NCI-H82 treated with DMSO at 0.1 percent for 48 hours (cell line): ENCODE results near the gene RAB4B.
"Not testable (repeated sequence)": the region's sequence is repeated elsewhere in the genome, so short reads cannot be mapped to it uniquely, and the experiment has no call there.

Source experiments
- DNase-seq: peaks from one replicate; lab custom pipeline; 2025; ENCODE audit not compliant: unreplicated experiment; lab: John Stamatoyannopoulos, UW

Gene RAB4B

DNA sequence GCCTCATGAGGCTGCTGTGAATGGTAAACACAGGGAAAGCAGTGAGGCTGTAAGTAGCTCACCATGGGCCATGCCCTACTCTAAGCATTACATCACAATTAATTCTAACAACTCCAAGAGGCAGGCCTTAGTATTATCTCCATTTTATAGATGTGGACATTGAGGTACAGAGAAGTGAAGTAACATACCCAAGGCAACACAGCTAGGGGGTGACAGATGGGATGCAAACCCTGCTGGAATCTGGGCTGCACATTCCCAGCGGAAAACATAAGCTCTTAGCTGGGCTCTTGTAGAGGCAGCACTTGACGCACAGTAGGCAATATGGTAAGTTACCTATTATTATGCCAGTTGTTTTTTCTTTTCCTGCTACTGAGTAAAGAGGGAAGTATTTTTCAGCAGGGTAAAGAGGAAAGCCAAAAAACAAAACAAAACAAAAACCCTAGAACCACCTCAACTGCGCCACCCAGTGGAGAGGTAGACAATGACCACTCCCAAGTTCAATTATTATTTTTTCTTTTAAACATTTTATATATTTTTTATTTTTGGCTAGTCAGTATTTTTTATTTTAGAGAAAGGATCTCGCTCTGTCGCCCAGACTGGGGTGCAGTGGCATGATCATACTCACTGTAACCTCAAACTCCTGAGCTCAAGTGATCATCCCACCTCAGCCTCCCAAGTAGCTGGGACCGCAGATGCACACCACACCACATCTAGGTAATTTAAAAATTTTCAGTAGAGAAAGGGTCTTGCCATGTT, 41.6 kb downstream of the RAB4B start:
- DNase-seq, result not testable (repeated sequence)

DNA sequence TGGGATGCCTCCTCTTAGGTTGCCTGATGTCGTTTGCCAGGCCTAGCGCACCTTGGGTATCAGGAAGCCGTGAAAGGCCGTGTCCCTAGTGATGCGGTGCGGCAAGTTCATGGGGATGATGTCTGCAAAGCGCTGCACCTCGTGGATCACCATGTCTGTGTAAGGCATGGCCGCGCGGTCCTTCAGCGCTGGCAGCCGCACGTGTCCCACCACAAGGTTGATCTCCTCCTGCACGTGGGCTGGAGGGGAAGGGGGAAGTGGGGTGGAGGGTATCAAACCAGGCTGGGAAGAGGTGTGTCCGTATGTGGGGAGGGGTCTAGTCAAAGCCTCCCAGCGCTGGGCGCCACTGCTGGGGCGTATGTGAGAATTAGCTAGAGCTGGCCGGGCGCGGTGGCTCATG, 44.1 kb downstream of the RAB4B start:
- DNase-seq, result no peak

DNA sequence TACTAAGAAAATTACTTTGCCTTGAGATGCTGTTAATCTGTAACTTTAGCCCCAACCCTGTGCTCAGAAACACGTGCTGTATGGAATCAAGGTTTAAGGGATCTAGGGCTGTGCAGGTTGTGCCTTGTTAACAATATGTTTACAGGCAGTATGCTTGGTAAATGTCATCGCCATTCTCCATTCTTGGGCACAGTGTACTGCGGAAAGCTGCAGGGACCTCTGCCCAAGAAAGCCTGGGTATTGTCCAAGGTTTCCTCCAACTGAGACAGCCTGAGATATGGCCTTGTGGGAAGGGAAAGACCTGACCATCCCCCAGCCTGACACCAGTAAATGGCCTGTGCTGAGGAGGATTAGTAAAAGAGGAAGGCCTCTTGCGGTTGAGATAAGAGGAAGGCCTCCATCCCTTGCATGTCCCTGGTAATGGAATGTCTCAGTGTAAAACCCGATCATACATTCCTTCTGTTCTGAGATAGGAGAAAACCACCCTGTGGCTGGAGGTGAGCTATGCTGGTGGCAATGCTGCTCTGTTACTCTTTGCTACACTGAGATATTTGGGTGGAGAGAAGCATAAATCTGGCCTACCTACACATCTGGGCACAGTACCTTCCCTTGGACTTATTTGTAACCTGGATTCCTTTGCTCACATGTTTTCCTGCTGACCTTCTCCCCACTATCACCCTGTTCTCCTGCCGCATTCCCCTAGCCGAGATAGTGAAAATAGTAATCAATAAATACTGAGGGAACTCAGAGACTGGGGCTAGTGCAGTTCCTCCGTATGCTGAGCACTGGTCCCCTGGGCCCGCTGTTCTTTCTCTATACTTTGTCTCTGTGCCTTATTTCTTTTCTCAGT, 44.9 kb downstream of the RAB4B start:
- DNase-seq, result not testable (repeated sequence)

DNA sequence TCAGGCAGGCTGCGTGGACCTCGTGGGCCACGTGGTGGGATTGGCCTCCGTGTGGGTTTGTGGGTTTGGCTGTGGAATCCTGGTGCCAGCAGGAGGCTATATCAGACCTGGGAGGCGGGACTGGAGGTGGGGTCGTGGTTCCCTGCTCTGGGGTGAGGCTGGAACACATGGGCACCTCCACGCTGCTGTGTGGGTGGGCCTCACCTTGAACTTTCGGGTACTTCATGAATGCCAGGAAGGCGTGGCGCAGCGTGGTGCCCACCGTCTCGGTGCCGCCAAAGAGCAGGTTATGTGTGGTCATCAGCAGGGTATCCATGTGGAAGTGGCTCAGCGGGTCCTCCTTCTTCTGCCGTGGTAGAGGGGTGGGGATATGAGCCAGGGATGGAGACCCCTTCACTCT, 46.9 kb downstream of the RAB4B start:
- DNase-seq, result not testable (repeated sequence)

DNA sequence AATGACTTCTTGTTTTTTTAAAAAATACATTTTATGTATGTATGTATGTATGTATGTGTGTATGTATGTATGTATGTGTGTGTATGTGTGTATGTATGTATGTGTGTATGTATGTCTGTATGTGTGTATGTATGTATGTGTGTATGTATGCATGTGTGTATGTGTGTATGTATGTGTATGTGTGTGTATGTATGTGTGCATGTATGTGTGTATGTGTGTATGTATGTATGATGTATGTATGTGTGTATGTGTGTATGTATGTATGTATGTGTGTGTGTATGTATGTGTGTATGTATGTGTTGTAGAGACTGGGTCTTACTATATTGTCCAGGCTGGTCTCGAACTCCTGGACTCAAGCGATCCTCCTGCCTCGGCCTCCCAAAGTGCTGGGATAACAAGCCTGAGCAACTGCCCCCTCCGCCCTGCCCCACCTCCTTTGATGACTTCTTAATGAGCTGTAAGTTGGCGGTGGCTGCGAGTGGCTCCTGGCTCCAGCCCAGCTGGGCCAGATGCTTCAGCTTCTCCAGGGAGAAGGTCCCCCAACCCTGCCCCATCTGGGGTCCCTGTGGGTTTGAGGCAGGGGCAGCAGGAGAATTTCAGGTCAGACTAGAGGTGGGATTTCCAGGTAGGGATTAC, 47.5 kb downstream of the RAB4B start:
- DNase-seq, result not testable (repeated sequence)

DNA sequence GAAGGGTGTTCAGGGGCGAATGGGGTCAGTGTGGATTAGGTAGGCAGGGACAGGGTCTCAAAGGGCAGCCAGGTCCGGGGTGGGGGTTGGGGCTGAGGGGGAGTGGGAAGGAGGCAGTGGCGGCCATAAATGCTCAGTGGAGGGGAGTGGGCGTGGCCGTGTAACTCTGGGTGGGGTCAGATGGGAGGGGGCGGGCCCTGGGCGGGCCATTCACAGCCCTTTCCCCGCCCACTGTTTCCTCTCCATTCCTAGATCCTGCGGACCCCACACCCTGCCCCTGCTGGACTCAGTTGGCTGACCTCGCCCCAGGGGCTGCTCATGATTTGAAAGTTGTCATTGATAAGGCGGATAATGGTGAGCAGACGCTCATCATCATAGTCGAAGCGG, 48.3 kb downstream of the RAB4B start:
- DNase-seq, result not testable (repeated sequence)

DNA sequence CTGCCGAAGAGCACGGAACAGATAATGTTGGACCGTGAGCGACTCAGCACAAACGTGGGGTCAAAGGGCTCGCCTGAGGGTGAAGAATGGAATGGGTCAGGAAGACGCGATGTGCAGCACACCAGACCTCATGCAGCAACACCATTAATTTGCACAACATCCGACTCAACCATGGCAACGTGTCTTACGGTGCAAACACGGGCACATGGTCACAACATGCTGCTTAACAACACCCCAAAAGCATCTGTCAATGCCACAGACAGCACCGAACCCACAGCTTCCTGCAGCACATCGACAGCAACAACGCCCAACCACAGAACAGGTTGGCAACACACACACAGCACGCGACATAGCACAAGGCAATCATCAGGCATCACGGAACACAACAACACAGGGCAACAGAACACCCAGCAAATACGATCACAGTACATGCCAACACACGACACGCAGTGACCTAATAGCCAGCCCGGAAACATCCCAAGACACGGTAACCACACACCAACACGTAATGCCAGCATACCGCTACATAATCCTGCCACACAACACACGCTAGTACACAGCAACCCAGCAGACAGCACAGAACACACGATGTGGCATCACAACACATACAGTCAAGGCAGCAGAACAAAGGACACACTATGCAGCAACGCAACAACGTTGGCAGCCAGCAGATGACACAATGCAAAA, 48.8 kb downstream of the RAB4B start:
- DNase-seq, result not testable (repeated sequence)

DNA sequence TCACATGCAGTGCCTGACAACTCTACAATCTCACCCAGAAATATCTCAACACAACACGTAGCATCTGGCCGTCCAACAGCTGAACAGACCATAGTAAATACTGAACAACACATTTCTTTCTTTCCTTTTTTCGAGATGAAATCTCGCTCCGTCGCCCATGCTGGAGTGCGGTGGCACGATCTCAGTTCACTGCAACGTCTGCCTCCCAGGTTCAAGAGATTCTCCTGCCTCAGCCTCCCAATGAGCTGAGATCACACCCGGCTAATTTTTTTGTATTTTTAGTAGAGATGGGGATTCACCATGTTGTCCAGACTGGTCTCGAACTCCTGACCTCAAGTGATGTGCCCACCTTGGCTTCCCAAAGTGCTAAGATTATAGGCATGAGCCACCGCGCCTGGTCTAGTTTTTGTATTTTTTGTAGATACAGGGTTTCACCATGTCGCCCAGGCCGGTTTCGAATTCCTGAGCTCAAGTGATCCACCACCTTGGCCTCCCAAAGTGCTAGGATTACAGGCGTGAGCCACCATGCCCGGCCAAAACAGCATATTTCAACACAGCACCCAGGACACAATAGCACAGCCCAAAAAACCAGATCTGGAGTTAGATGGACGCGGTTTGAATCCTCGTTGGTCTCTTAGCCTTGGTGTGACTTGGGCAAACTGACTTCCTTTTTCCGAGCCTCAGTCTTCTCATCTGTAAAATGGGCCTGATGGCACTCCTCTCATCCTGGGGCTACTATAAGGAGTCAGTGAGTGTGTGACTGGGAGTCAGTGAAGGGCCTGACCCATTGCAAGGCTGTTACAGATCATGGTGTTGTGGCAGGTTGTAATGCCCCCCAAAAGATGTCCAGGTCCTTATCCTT, 49.6 kb downstream of the RAB4B start:
- no peak for DNase-seq

DNA sequence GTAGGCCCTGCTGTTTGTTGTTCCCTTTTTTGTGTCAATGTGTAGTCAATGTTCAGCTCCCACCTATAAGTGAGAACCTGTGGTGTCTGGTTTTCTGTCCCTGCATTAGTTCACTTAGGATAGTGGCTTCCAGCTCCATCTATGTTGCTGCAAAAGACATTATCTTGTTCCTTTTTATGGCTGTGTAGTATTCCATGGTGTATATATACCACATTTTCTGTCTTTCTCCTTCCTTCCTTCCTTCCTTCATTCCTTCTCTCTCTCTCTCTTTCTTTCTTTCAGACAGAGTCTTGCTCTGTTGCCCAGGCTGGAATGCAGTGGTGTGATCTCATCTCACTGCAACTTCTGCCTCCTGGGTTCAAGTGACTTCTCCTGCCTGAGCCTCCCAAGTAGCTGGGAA, 51.2 kb downstream of the RAB4B start:
- DNase-seq, result no peak

DNA sequence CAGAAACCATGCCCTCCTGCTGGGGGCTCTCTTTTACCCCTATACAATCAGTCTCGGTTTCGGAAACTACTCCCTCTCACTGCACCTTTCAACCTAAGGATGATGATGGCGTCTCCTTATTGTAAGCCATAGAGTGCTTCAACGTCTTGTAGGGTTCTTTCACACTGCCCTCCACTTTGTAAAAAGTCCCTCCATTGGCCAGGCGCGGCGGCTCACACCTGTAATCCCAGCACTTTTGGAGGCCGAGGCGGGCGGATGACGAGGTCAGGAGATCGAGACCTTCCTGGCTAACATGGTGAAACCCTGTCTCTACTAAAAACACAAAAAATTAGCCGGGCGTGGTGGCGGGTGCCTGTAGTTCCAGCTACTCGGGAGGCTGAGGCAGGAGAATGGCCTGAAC, 52.7 kb downstream of the RAB4B start:
- not testable (repeated sequence) for DNase-seq

DNA sequence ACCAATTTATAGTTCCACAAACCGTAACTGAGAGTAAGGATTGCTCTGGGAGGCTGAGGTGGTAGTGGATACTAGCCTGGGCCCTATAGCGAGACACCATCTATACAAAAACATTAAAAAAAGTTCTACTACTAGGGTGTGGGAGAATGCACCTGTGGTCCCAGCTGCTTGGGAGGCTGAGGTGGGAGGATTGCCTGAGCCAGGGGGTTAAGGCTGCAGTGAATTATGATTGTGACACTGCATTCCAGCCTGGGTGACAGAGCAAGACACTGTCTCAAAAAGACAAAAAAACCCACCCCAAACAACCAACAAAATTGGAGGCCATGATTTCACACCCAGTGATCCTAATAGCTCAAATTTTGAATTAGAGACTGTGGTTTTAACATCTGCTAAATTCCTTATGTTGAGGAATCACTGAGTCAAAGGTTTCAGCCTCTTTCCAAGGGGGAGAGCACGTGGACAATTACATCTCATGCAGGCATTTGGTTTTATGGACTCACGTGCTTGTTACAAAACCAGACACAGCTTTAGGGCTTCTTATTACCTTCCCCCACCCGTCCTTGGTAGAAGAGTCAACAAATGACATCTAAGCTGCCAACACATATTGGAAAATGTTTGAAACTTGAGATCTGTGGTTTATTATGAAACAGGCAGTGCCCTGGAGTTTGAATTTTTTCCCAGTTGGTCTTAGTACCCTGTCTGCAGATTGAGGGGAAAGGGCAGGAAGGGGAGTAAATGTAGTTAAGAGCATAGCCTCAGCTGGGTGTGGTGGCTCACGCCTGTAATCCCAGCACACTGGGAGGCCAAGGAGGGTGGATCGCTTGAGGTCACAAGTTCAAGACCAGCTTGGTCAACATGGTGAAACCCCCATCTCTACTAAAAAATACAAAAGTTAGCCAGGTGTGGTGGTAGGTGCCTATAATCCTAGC, 53.7 kb downstream of the RAB4B start:
- DNase-seq, result no peak

DNA sequence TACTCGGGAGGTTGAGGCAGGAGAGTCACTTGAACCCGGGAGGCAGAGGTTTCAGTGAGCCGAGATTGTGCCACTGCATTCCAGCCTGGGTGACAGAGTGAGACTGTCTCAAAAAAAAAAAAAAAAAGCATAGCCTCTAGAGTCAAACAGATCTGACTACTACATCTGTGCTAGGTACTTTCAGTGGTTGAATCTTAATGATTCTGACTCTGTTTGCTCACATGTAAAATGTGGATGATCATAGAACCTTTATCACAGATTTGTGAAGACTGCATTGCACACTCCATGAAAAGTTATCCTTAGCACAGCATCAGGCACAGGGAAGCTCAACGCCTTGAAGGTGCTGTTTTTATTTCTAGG, 54.4 kb downstream of the RAB4B start:
- not testable (repeated sequence) for DNase-seq

DNA sequence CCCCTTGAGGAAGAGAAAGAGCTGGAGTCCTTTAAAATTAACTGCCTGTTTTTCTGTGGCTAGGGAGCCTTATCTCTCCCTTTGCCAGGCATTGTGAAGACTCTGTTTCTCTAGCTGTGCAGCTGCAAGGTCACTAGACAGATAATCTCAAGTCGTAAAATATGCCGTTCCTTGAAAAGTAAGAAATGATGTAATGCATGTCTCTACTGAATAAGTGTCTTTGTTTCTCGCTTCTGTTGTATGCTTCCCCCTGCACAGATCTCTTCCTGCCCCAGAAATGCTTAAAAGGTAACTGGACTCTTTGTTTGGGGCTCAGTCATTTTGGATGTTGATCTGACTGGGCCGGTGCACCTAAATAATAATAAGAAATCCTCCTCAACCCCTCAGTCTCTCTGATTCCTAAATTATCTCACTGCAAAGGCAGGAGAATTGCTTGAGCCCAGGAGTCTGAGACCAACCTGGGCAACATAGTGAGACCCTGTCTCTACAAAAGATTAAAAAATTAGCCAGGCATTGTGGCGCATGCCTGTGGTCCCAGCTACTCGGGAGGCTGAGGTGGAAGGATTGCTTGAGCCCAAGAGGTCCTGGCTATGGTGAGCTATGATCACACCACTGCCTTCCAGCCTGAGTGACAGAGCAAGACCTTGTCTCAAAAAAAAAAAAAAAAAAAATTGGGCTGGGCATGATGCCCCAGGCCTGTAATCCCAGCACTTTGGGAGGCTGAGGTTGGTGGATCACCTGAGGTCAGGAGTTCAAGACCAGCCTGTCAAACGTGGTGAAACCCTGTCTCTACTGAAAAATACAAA, 55.9 kb downstream of the RAB4B start:
- DNase-seq, result not testable (repeated sequence)

DNA sequence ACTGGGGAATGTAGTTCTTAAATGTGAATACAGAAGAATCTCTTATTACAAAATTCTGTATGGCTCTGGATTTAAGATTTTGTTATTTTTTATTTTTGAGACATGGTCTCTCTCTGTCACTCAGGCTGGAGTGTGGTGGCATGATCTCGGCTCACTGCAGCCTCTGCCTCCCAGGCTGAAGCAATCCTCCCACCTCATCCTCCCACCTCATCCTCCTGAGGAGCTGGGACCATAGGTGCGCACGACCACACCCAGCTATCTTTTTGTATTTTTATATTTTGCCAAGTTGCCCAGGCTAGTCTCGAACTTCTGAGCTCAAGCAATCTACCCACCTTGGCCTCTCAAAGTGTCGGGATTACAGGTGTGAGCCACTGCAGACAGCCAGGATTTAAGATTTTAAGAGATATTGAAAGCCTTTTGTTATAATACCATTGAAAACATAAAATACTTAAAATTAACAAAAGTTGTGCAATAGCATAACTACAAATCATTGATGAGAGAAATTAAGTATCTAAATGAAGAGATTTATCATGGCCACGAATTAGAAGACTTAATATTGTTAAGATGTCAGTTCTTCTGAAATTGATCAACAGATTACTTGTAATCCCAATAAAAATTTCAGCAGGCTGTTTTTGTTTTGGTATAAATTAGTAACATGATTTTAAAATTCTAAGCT, 58.8 kb downstream of the RAB4B start:
- no peak for DNase-seq

DNA sequence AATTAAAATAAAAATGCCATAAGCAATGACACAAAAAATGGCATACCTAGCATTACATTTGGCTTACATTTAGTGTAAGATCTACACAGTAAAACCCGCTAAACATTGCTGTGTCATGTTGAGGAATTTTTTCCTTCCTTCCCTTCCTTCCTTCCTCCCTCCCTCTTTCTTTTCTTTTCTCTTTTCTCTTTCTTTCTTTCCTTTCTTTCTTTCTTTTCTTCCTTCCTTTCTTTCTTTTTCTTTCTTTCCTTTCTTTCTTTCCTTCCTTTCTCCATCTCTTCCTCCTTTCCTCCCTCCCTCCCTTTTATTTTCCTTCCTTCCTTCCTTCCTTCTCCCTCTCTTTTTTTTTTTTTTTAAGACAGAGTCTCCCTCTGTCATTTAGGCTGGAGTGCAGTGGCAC, 60.4 kb downstream of the RAB4B start:
- not testable (repeated sequence) for DNase-seq

DNA sequence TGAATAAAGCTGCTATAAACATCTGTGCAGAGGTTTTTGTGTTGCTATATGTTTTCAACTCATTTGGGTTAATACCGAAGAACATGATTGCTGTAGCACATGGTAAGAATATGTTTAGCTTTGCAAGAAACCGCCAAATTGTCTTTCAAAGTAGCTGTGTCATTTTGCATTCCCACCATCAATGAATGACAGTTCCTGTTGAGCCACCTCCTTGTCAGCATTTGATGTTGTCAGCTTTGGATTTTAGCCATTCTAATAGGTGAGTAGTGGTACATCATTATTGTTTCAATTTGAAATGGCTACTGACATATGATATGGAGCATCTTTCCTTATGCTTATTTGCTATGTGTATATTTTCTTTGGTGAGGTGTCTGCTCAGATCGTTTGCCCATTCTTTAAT, 64.0 kb downstream of the RAB4B start:
- not testable (repeated sequence) for DNase-seq

DNA sequence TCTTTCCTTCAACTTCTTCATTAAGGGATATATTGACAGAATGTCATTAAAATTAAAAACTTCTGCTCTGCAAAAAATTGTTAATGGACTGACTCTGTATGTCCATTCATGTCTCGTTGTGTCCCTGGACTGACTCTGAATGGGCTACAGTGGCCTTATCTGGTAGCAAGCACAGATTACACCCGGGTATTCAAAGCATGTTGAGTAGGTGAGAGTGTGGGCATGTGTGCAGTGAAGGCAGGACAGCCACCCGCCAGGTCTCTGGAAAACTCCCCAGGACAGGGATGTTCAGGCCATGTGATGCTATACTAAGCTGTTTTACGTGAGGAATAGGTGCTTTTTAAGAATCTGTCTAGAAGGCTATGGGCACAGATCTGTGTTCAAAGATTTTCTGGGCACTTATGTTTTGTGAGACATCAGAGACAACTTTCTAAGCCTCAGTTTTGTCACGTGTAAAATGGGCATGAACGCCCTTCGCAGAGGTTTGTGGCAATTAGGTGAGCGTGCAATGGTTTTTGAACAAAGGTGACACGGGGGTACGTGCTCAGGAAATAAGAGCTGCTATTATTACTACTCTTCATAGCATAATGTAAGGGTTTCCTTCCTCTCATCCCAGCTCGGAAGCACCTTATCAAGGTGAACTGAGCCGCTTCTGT, 65.1 kb downstream of the RAB4B start:
- not testable (repeated sequence) for DNase-seq
